ENCODE results near the gene LRCH4.
A peak's percentile ranks its signal among the peaks of the same experiment; 100 is the strongest.

LRCH4 gene

GRCh38 chr7:100563809-100564400 lies 22.0 kb downstream of the LRCH4 start:
- Histone ChIP-seq H3K36me3 (peaks cover 0 to 28% (median 15%) of the 10 kb centered on the region in 11 experiments; a peak in 11 of 22 replicates), H3K4me1 (peaks cover 19 to 28% (median 26%) of the 10 kb centered on the region in 10 experiments), H4K20me1 (peaks cover 0 to 13% (median 0%) of the 10 kb centered on the region in 11 experiments; a peak in 3 of 22 replicates), H3K27me3 (peaks cover 0 to 2% (median 0%) of the 10 kb centered on the region in 11 experiments; a peak in 8 of 22 replicates), H3K4me3 (no peak overlapping the region), H3K9ac (peak overlapping the region in 2 of 11 experiments; percentile 27 to 37; a peak in 1 of 22 replicates), H3K4me2 (peak overlapping the region in 3 of 11 experiments; percentile 5 to 44 (median 28); a peak in 6 of 22 replicates), H3K27ac (0 out of 22 replicates have a peak overlapping the region, but pooled peaks of 1 of the 11 experiments have one; percentile 6), H3K9me3 (replicated peaks in 1 of 11) (no peaks in the 10 kb centered on the region)
- no peak for TF ChIP-seq Cebpa-rat (IDR thresholded peaks at IDR 0.05)

GRCh38 chr7:100563100-100563564 lies 22.8 kb downstream of the LRCH4 start:
- peak overlapping the region in 1 of 11 experiments; percentile 50; a peak in 1 of 22 replicates for H3K9ac ChIP-seq
- peaks cover 0 to 36% (median 15%) of the 10 kb centered on the region in 11 experiments; a peak in 11 of 22 replicates for H3K36me3 ChIP-seq
- no peak for TF ChIP-seq Cebpa-rat (IDR thresholded peaks at IDR 0.05)
- no peaks in the 10 kb centered on the region for H3K27me3 ChIP-seq
- no peak overlapping the region for H3K4me2 ChIP-seq
- H4K20me1 ChIP-seq = peaks cover 0 to 9% (median 0%) of the 10 kb centered on the region in 11 experiments; a peak in 3 of 22 replicates
- H3K4me1 ChIP-seq = peaks cover 11 to 21% (median 18%) of the 10 kb centered on the region in 10 experiments
- no peaks in the 10 kb centered on the region for H3K9me3 ChIP-seq (replicated peaks in 1 of 11)
- H3K27ac ChIP-seq = no peak overlapping the region
- no peak overlapping the region for H3K4me3 ChIP-seq

- no peak overlapping the region for H3K4me3 ChIP-seq
- H3K4me1 ChIP-seq = peaks cover 4 to 14% (median 11%) of the 10 kb centered on the region in 10 experiments; a peak in 19 of 20 replicates
- no peaks in the 10 kb centered on the region for H3K9me3 ChIP-seq (replicated peaks in 1 of 11)
- peaks cover 0 to 42% (median 15%) of the 10 kb centered on the region in 11 experiments; a peak in 11 of 22 replicates for H3K36me3 ChIP-seq
- peaks cover 0 to 9% (median 0%) of the 10 kb centered on the region in 11 experiments; a peak in 3 of 22 replicates for H4K20me1 ChIP-seq
- H3K27me3 ChIP-seq = no peaks in the 10 kb centered on the region
- H3K4me2 ChIP-seq = no peak overlapping the region
- peak overlapping the region in 2 of 11 experiments; percentile 25 to 50; a peak in 1 of 22 replicates for H3K9ac ChIP-seq
- H3K27ac ChIP-seq = no peak overlapping the region
- no peak for TF ChIP-seq Cebpa-rat (IDR thresholded peaks at IDR 0.05)
Measured at GRCh38 chr7:100562195-100563099, 23.5 kb downstream of the LRCH4 start.

- Histone ChIP-seq H3K9ac (peak overlapping the region in 3 of 11 experiments; percentile 1 to 41 (median 22); a peak in 2 of 22 replicates), H3K4me3 (no peak overlapping the region), H3K27ac (no peak overlapping the region), H3K4me1 (peaks cover 0 to 9% (median 5%) of the 10 kb centered on the region in 10 experiments; a peak in 11 of 20 replicates), H3K36me3 (peaks cover under 1 to 48% (median 21%) of the 10 kb centered on the region in 11 experiments; a peak in 19 of 22 replicates), H3K4me2 (no peak overlapping the region), H3K9me3 (replicated peaks in 1 of 11) (no peaks in the 10 kb centered on the region), H3K27me3 (no peaks in the 10 kb centered on the region), H4K20me1 (peaks cover 0 to 7% (median 0%) of the 10 kb centered on the region in 11 experiments; a peak in 1 of 22 replicates)
- no peak for TF ChIP-seq Cebpa-rat (IDR thresholded peaks at IDR 0.05)
Measured at GRCh38 chr7:100561491-100562194, 24.3 kb downstream of the LRCH4 start.

- H3K27me3 ChIP-seq = no peaks in the 10 kb centered on the region
- no peak overlapping the region for H3K27ac ChIP-seq
- H3K9me3 ChIP-seq (replicated peaks in 1 of 11) = no peaks in the 10 kb centered on the region
- no peak overlapping the region for H3K9ac ChIP-seq
- H3K4me3 ChIP-seq = no peak overlapping the region
- H3K4me2 ChIP-seq = no peak overlapping the region
- TF ChIP-seq Cebpa-rat (IDR thresholded peaks at IDR 0.05) = no peak
- H4K20me1 ChIP-seq = peaks cover 0 to 7% (median 0%) of the 10 kb centered on the region in 11 experiments; a peak in 1 of 22 replicates
- H3K36me3 ChIP-seq = peaks cover 14 to 69% (median 37%) of the 10 kb centered on the region in 11 experiments; a peak in 21 of 22 replicates
- H3K4me1 ChIP-seq = peaks cover 0 to 26% (median 2%) of the 10 kb centered on the region in 10 experiments; a peak in 10 of 20 replicates
Measured at GRCh38 chr7:100559127-100559526, 26.8 kb downstream of the LRCH4 start.

GRCh38 chr7:100556541-100556940 lies 29.4 kb downstream of the LRCH4 start:
- H3K9ac ChIP-seq = peak overlapping the region in 3 of 11 experiments; percentile 7 to 24 (median 23); a peak in 4 of 22 replicates
- no peak overlapping the region for H3K4me3 ChIP-seq
- H3K27ac ChIP-seq = peak overlapping the region in 1 of 11 experiments; percentile 54; a peak in 1 of 22 replicates
- H4K20me1 ChIP-seq = no peaks in the 10 kb centered on the region; a peak in 1 of 22 replicates
- no peaks in the 10 kb centered on the region for H3K27me3 ChIP-seq
- no peaks in the 10 kb centered on the region for H3K9me3 ChIP-seq (replicated peaks in 1 of 11)
- no peak for TF ChIP-seq Cebpa-rat (IDR thresholded peaks at IDR 0.05)
- peaks cover 22 to 73% (median 50%) of the 10 kb centered on the region in 11 experiments for H3K36me3 ChIP-seq
- peak overlapping the region in 2 of 11 experiments; percentile 2 to 28; a peak in 1 of 22 replicates for H3K4me2 ChIP-seq
- peaks cover 0 to 23% (median 1%) of the 10 kb centered on the region in 10 experiments; a peak in 8 of 20 replicates for H3K4me1 ChIP-seq

- Histone ChIP-seq H3K9ac (peak overlapping the region in 2 of 11 experiments; percentile 7 to 24; a peak in 2 of 22 replicates), H3K27ac (peak overlapping the region in 1 of 11 experiments; percentile 54; a peak in 1 of 22 replicates), H3K36me3 (peaks cover 22 to 76% (median 54%) of the 10 kb centered on the region in 11 experiments), H3K4me2 (peak overlapping the region in 1 of 11 experiments; percentile 28; a peak in 1 of 22 replicates), H3K27me3 (no peaks in the 10 kb centered on the region), H3K4me1 (peaks cover under 1 to 24% (median 2%) of the 10 kb centered on the region in 10 experiments; a peak in 19 of 20 replicates), H4K20me1 (no peaks in the 10 kb centered on the region; a peak in 1 of 22 replicates), H3K9me3 (replicated peaks in 1 of 11) (no peaks in the 10 kb centered on the region), H3K4me3 (no peak overlapping the region)
- no peak for TF ChIP-seq Cebpa-rat (IDR thresholded peaks at IDR 0.05)
Measured at GRCh38 chr7:100555701-100556100, 30.2 kb downstream of the LRCH4 start.

- TF ChIP-seq Cebpa-rat (IDR thresholded peaks at IDR 0.05) = no peak
- H3K27ac ChIP-seq = no peak overlapping the region
- H3K36me3 ChIP-seq = peaks cover 22 to 80% (median 57%) of the 10 kb centered on the region in 11 experiments
Measured at GRCh38 chr7:100553032-100553431, 32.9 kb downstream of the LRCH4 start.

More at GRCh38 chr7:100553032-100553431, 32.9 kb downstream of the LRCH4 start:
- peaks cover 27 to 50% (median 27%) of the 10 kb centered on the region in 10 experiments for H3K4me1 ChIP-seq
- 0 out of 22 replicates have a peak overlapping the region, but pooled peaks of 1 of the 11 experiments have one; percentile 9 for H3K9ac ChIP-seq
- no peak overlapping the region for H3K4me2 ChIP-seq
- H3K27me3 ChIP-seq = no peaks in the 10 kb centered on the region
- no peak overlapping the region for H3K4me3 ChIP-seq
- no peaks in the 10 kb centered on the region; a peak in 1 of 22 replicates for H4K20me1 ChIP-seq
- no peaks in the 10 kb centered on the region for H3K9me3 ChIP-seq (replicated peaks in 1 of 11)
